K562 (cell line): Measurements from ENCODE around the gene AUNIP. TPM values are rescaled to one million over a fixed set of nuclear protein-coding genes. Genes with fewer than 3 reads are reported as not detected.

Experiments
- ATAC-seq: fragments of 200-7000 bp; cut with Tn5 transposase; 3 replicates; pipeline ENCODE4 v1.9.1; 2020; ENCODE audit warnings: moderate library complexity
- BruUV-seq: library from RNA; stranded (reverse); fragments of 400-500 nt; replicated peaks from 2 replicates; lab custom pipeline; 2021; lab: Mats Ljungman, UMichigan
- CTCF ChIA-PET: fragments of 300-600 bp; formaldehyde crosslinking; extraction: SDS; loops from one replicate; lab custom pipeline; 2021; ENCODE audit warnings: low intra/inter-chr PET ratio; lab: Yijun Ruan, JAX
- POLR2A ChIA-PET: fragments of 300-600, 350-650 bp; sonication (Branson Sonifier 250); formaldehyde crosslinking; extraction: SDS; loops from one replicate; lab custom pipeline; 2021; ENCODE audit warnings: antibody characterized with exemption, inconsistent platforms; lab: Yijun Ruan, JAX
- DNase-seq, 4 experiments: peaks; one replicate each; pipeline versions ENCODE4 v3.0.0 to v3.0.0-alpha.2; 2011 to 2018; ENCODE audit warnings: low spot score in 3 of 4, mixed read lengths in 3 of 4; ENCODE audit errors: extremely low read depth in 1 of 4
- FAIRE-seq: peaks from 2 replicates; lab custom pipeline; 2011; peaks lifted over from hg19 to GRCh38; lab: Jason Lieb, UNC
- H2AFZ ChIP-seq: 2 replicates; pipeline ENCODE4 v1.6.0; 2011; ENCODE audit warnings: low read depth, low read length, control low read depth, inconsistent platforms
- H3K27ac ChIP-seq: fragments of 200-600 bp; 3 replicates; pipeline ENCODE4 v1.8.0; 2011; ENCODE audit warnings: low read depth, mild to moderate bottlenecking, control low read depth, inconsistent platforms, low read length, moderate library complexity, mixed read lengths; ENCODE audit errors: extremely low read depth
- H3K27me3 ChIP-seq, 2 experiments: fragments of 300-600 bp in 1 of 2; 2 replicates in 1 of 2; 3 replicates in 1 of 2; pipeline versions ENCODE4 v1.6.0 to v1.8.0; 2011; ENCODE audit warnings: inconsistent platforms in 2 of 2, low read length in 2 of 2, mild to moderate bottlenecking in 1 of 2, mixed read lengths in 1 of 2, moderate library complexity in 1 of 2; ENCODE audit not compliant: control insufficient read depth in 2 of 2, insufficient read depth in 2 of 2
- H3K36me3 ChIP-seq: fragments of 300-600 bp; 3 replicates; pipeline ENCODE4 v1.8.0; 2011; ENCODE audit warnings: mild to moderate bottlenecking, low read length, inconsistent platforms; ENCODE audit not compliant: control insufficient read depth, insufficient read depth
- H3K4me1 ChIP-seq, 2 experiments: fragments of 200-600 bp in 1 of 2; replicated peaks in 1 of 2; 2 replicates in 1 of 2; 3 replicates in 1 of 2; pipeline versions ENCODE4 v1.5.1 to v1.8.0; 2011; ENCODE audit warnings: inconsistent platforms in 2 of 2, low read length in 2 of 2, mild to moderate bottlenecking in 1 of 2, mixed read lengths in 1 of 2, moderate library complexity in 1 of 2; ENCODE audit not compliant: control insufficient read depth in 2 of 2, insufficient read depth in 2 of 2
- H3K4me2 ChIP-seq: 2 replicates; pipeline ENCODE4 v1.6.1; 2011; ENCODE audit warnings: low read length, control low read depth, inconsistent platforms, mixed read lengths; ENCODE audit not compliant: insufficient read depth
- H3K4me3 ChIP-seq: fragments of 200-600 bp; sonication (generic), shearing (Covaris generic); 2 replicates; pipeline ENCODE4 v1.5.1; 2016; ENCODE audit warnings: control low read depth, inconsistent platforms
- H3K79me2 ChIP-seq: fragments of 200-600 bp; 3 replicates; pipeline ENCODE4 v1.8.0; 2011; ENCODE audit warnings: low read length, inconsistent platforms; ENCODE audit not compliant: control insufficient read depth, insufficient read depth
- H3K9ac ChIP-seq, 2 experiments: 2 replicates each; pipeline versions ENCODE4 v1.6.0 to v1.6.1; 2011; ENCODE audit warnings: low read depth in 2 of 2, low read length in 2 of 2, control low read depth in 1 of 2, inconsistent platforms in 1 of 2, mild to moderate bottlenecking in 1 of 2, mixed read lengths in 1 of 2; ENCODE audit not compliant: insufficient read depth in 1 of 2
- H3K9me1 ChIP-seq: one replicate; pipeline ENCODE4 v1.6.0; 2011; ENCODE audit warnings: inconsistent platforms, mild to moderate bottlenecking, low read length, moderate library complexity; ENCODE audit not compliant: control insufficient read depth, insufficient read depth
- H3K9me3 ChIP-seq: replicated peaks from 2 replicates; pipeline ENCODE4 v1.5.1; 2011; ENCODE audit warnings: low read depth, low read length, inconsistent platforms; ENCODE audit not compliant: control insufficient read depth, insufficient read depth
- H4K20me1 ChIP-seq: replicated peaks from 2 replicates; pipeline ENCODE4 v1.6.1; 2011; ENCODE audit warnings: low read length, inconsistent platforms, mixed read lengths; ENCODE audit not compliant: control insufficient read depth, insufficient read depth
- ADNP ChIP-seq: fragments of 200-800 bp; sonication (Bioruptor generic); IDR thresholded peaks from 2 replicates; pipeline ENCODE4 v1.6.1; 2016; ENCODE audit warnings: missing genetic modification characterization, missing compliant biosample characterization
- DDX20 ChIP-seq: fragments of 450-650 bp; IDR thresholded peaks from 2 replicates; pipeline ENCODE4 v1.6.1; 2016; ENCODE audit warnings: missing genetic modification characterization, low read depth, mild to moderate bottlenecking, missing compliant biosample characterization, moderate library complexity
- EHMT2 ChIP-seq: fragments of 450-650 bp; IDR thresholded peaks from 2 replicates; pipeline ENCODE4 v1.6.1; 2018; ENCODE audit warnings: antibody characterized with exemption
- NFXL1 ChIP-seq: fragments of 450-650 bp; formaldehyde crosslinking; IDR thresholded peaks from 2 replicates; pipeline ENCODE4 v1.4.0; 2021; ENCODE audit warnings: mild to moderate bottlenecking
- POLR2A ChIP-seq: fragments of 450-650 bp; conservative IDR thresholded peaks from 2 replicates; pipeline ENCODE4 v1.6.1; 2016
- RCOR1 ChIP-seq, 2 experiments: IDR thresholded peaks; 2 replicates each; pipeline ENCODE4 v1.6.1; 2012; ENCODE audit warnings: low read depth in 2 of 2, low read length in 2 of 2, borderline replicate concordance in 1 of 2, improper control_type of control experiment in 1 of 2
- WGBS: fragments of 100-300 bp; shearing (Covaris generic); methylation state at CpG from one replicate; pipeline ENCODE4 v1.1.6; 2016; ENCODE audit warnings: low coverage, mixed read lengths; ENCODE audit not compliant: insufficient coverage; ENCODE audit errors: missing lambda C conversion rate; 5-methylcytosine and 5-hydroxymethylcytosine counted together
- in situ Hi-C: fragments of 300-500 bp; cut with MboI; formaldehyde crosslinking; loops from 4 replicates; pipeline ENCODE4 v1.15.0; 2018; ENCODE audit warnings: inconsistent platforms, mixed read lengths
- intact Hi-C: fragments of 100-400 bp; cut with micrococcal nuclease; formaldehyde crosslinking; loops from 2 replicates; pipeline ENCODE4 v1.14.2; 2022
- polyA plus RNA-seq, 8 experiments: library from polyadenylated mRNA; depleted of rRNA in 4 of 8; stranded (reverse) in 5 of 8; unstranded in 3 of 8; fragments of >200 nt; fragmentation: Nextera tagmentation in 2 of 8; fragmentation: Illumina TruSeq in 1 of 8; extraction: Ambion mirVana in 2 of 8; extraction: Trizol in 1 of 8; gene quantifications; 2 replicates each; pipeline versions ENCODE4 v1.2.1 to v1.2.3, GENCODE V29; 2011 to 2014; ENCODE audit warnings: inconsistent platforms in 1 of 8, missing spikeins in 1 of 8
- total RNA-seq, 7 experiments: library from RNA; depleted of rRNA in 6 of 7; stranded (reverse); fragments of >200 nt in 6 of 7; fragmentation: Illumina TruSeq in 2 of 7; extraction: Trizol in 2 of 7; gene quantifications; 2 replicates each; pipeline versions ENCODE4 v1.2.1 to v1.2.3, GENCODE V29; 2011 to 2021; ENCODE audit warnings: low replicate concordance in 1 of 7
- TF ChIP-seq, protein P1 (sequence below): sonication (generic); formaldehyde crosslinking; IDR thresholded peaks from 2 replicates; pipeline ENCODE4 v1.8.0; 2023; ENCODE audit warnings: missing genetic modification reagents, mild to moderate bottlenecking, borderline replicate concordance
- TF ChIP-seq, protein P2 (sequence below): fragments of 150-350 bp; conservative IDR thresholded peaks from 2 replicates; pipeline ENCODE4 v1.6.1; 2014; ENCODE audit warnings: low read length

AUNIP gene
- total and polyA plus RNA-seq, 9 of the 15 experiments (the other 6 are each of a cell fraction or from before 2014, with no cell fraction given), result 12.1 to 53.8 (median 47.1) TPM

DNA sequence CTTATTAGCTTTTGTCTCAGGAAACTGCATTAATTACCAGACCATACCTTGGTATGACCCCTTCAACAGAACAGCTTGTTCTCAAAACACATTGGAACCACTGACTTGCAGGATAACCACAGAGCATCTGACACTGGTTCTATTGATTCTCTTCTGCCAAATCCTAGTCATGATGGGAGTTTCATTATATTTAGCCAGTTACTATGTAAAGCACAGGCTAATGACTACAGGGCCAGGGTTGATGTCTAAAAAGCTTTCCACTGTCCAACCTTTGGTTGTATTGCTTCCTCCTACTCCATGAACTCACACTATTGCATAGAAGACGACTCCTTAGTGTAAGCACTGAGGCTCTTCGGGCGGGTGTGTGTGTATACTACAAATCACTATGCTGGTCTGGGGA, 43.2 kb upstream of the AUNIP start:
- H4K20me1 ChIP-seq, result peaks cover 29% of the 10 kb centered on the region
- peaks cover 9% of the 10 kb centered on the region for H3K9me1 ChIP-seq
- ChIA-PET CTCF (no interaction called here), POLR2A (interaction anchor here (0.5 to 4.3 kb wide), 11 partner anchors 8 to 96 kb away, joined by 3 to 22 read pairs (median 4); partner anchors contain the start of gene PAFAH2)
- peaks cover 73% of the 10 kb centered on the region for H3K36me3 ChIP-seq
- no peaks in the 10 kb centered on the region for H3K9me3 ChIP-seq
- intact Hi-C loops, result no loop called here
- H3K4me1 ChIP-seq, result peaks cover 13 to 20% of the 10 kb centered on the region in 2 experiments; a peak in 4 of 5 replicates
- no peak overlapping the region for H3K9ac ChIP-seq
- H3K79me2 ChIP-seq, result peaks cover 62% of the 10 kb centered on the region
- 0 out of 2 replicates have a peak, but pooled peaks have one; percentile 13 for TF ChIP-seq POLR2A
- TF ChIP-seq EHMT2, result no peak
- no peak overlapping the region for H2AFZ ChIP-seq
- 92% methylated on average over 3 of the region's 3 CpGs for WGBS
- no peaks in the 10 kb centered on the region for H3K27me3 ChIP-seq
- no peak overlapping the region for H3K4me3 ChIP-seq
- no peak for DNase-seq
- no TSS peak for BruUV-seq
- ATAC-seq, result no peak
- FAIRE-seq, result no peak
- no peak overlapping the region for H3K27ac ChIP-seq
- H3K4me2 ChIP-seq, result no peak overlapping the region
- in situ Hi-C loops, result no loop called here

DNA sequence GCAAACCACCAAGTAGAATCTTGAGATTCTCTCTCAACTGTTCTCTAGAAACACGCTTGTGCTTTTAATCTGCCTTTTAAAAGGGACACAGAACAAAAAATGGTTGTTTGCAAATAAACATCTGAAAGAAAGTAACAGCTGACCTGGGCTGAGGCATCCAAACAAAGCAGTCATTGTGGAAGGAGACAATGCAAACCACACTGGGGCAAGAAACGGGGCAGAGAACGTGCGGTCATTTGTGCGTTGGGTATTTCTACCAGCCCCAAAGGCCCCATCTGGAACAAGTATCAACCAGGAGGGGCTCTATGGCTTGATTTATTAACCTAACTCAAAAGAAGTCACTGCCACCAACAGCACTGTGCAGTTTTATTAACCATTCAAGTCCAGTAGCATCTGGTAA, 41.0 kb upstream of the AUNIP start:
- ChIA-PET POLR2A (interaction anchor here (0.6 to 4.3 kb wide), 8 partner anchors 10 to 167 kb away, joined by 3 to 22 read pairs (median 3); partner anchors contain the start of gene PAFAH2), CTCF (no interaction called here)
- in situ Hi-C loops, result no loop called here
- TF ChIP-seq RCOR1 (IDR thresholded peaks at IDR 0.05; ENCODE audit: borderline replicate concordance in 1 of 2, low read depth in 2 of 2, low read length in 2 of 2) (no peak), ADNP (tag) (no peak), DDX20 (tag) (no peak), NFXL1 (CRISPR knock-in tag) (no peak)
- TF ChIP-seq, protein P1, sequence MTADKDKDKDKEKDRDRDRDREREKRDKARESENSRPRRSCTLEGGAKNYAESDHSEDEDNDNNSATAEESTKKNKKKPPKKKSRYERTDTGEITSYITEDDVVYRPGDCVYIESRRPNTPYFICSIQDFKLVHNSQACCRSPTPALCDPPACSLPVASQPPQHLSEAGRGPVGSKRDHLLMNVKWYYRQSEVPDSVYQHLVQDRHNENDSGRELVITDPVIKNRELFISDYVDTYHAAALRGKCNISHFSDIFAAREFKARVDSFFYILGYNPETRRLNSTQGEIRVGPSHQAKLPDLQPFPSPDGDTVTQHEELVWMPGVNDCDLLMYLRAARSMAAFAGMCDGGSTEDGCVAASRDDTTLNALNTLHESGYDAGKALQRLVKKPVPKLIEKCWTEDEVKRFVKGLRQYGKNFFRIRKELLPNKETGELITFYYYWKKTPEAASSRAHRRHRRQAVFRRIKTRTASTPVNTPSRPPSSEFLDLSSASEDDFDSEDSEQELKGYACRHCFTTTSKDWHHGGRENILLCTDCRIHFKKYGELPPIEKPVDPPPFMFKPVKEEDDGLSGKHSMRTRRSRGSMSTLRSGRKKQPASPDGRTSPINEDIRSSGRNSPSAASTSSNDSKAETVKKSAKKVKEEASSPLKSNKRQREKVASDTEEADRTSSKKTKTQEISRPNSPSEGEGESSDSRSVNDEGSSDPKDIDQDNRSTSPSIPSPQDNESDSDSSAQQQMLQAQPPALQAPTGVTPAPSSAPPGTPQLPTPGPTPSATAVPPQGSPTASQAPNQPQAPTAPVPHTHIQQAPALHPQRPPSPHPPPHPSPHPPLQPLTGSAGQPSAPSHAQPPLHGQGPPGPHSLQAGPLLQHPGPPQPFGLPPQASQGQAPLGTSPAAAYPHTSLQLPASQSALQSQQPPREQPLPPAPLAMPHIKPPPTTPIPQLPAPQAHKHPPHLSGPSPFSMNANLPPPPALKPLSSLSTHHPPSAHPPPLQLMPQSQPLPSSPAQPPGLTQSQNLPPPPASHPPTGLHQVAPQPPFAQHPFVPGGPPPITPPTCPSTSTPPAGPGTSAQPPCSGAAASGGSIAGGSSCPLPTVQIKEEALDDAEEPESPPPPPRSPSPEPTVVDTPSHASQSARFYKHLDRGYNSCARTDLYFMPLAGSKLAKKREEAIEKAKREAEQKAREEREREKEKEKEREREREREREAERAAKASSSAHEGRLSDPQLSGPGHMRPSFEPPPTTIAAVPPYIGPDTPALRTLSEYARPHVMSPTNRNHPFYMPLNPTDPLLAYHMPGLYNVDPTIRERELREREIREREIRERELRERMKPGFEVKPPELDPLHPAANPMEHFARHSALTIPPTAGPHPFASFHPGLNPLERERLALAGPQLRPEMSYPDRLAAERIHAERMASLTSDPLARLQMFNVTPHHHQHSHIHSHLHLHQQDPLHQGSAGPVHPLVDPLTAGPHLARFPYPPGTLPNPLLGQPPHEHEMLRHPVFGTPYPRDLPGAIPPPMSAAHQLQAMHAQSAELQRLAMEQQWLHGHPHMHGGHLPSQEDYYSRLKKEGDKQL (CRISPR knock-in tag), result no peak
- TF ChIP-seq, protein P2, sequence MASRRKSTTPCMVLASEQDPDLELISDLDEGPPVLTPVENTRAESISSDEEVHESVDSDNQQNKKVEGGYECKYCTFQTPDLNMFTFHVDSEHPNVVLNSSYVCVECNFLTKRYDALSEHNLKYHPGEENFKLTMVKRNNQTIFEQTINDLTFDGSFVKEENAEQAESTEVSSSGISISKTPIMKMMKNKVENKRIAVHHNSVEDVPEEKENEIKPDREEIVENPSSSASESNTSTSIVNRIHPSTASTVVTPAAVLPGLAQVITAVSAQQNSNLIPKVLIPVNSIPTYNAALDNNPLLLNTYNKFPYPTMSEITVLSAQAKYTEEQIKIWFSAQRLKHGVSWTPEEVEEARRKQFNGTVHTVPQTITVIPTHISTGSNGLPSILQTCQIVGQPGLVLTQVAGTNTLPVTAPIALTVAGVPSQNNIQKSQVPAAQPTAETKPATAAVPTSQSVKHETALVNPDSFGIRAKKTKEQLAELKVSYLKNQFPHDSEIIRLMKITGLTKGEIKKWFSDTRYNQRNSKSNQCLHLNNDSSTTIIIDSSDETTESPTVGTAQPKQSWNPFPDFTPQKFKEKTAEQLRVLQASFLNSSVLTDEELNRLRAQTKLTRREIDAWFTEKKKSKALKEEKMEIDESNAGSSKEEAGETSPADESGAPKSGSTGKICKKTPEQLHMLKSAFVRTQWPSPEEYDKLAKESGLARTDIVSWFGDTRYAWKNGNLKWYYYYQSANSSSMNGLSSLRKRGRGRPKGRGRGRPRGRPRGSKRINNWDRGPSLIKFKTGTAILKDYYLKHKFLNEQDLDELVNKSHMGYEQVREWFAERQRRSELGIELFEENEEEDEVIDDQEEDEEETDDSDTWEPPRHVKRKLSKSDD, result no peak

More for the DNA sequence above, 41.0 kb upstream of the AUNIP start:
- BruUV-seq, result no TSS peak
- H3K9ac ChIP-seq, result no peak overlapping the region
- ATAC-seq, result no peak
- DNase-seq, result no peak
- peaks cover 54% of the 10 kb centered on the region for H3K79me2 ChIP-seq
- no peaks in the 10 kb centered on the region for H3K27me3 ChIP-seq
- H2AFZ ChIP-seq, result no peak overlapping the region
- H3K27ac ChIP-seq, result no peak overlapping the region
- peaks cover 7 to 21% of the 10 kb centered on the region in 2 experiments for H3K4me1 ChIP-seq
- WGBS, result 97% methylated on average over 5 of the region's 5 CpGs
- H3K9me3 ChIP-seq, result no peaks in the 10 kb centered on the region
- intact Hi-C loops, result no loop called here
- peaks cover 9% of the 10 kb centered on the region for H3K9me1 ChIP-seq
- H3K4me3 ChIP-seq, result no peak overlapping the region
- H3K4me2 ChIP-seq, result no peak overlapping the region
- H4K20me1 ChIP-seq, result peaks cover 34% of the 10 kb centered on the region
- H3K36me3 ChIP-seq, result peaks cover 91% of the 10 kb centered on the region
- no peak for FAIRE-seq
